HepG2 (cell line): ENCODE measurements around the gene SIVA1. TPM values are rescaled to one million over a fixed set of nuclear protein-coding genes. Genes with fewer than 3 reads are reported as not detected.

ENCODE experiments used
- IKZF4 ChIP-seq: sonication (generic); formaldehyde crosslinking; IDR thresholded peaks from 2 replicates; pipeline ENCODE4 v1.5.1; 2020; ENCODE audit warnings: borderline replicate concordance, mild to moderate bottlenecking, low read depth, missing genetic modification reagents; ENCODE audit errors: not compliant biosample characterization
- ISL2 ChIP-seq: sonication (generic); formaldehyde crosslinking; IDR thresholded peaks from 2 replicates; pipeline ENCODE4 v1.5.0; 2020; ENCODE audit warnings: missing genetic modification reagents
- KLF16 ChIP-seq, 2 experiments: sonication (generic) in 1 of 2; formaldehyde crosslinking in 1 of 2; IDR thresholded peaks; 2 replicates each; pipeline versions ENCODE4 v1.6.1 to v1.8.0; 2016 to 2023; ENCODE audit warnings: missing genetic modification reagents in 2 of 2, missing compliant biosample characterization in 1 of 2
- KLF6 ChIP-seq: IDR thresholded peaks from 2 replicates; pipeline ENCODE4 v1.8.0; 2016; ENCODE audit warnings: missing biosample characterization, missing genetic modification reagents
- PTBP1 ChIP-seq: fragments of 200-400 bp; formaldehyde crosslinking; IDR thresholded peaks from 2 replicates; pipeline ENCODE4 v1.6.1; 2018; ENCODE audit warnings: low read length, low read depth; ENCODE audit not compliant: poor library complexity, severe bottlenecking
- RAD51 ChIP-seq: fragments of 450-650 bp; IDR thresholded peaks from 2 replicates; pipeline ENCODE4 v1.6.1; 2016; ENCODE audit warnings: borderline replicate concordance
- SIN3B ChIP-seq: fragments of 150-350 bp; IDR thresholded peaks from 2 replicates; pipeline ENCODE4 v1.6.1; 2014; ENCODE audit warnings: low read length
- SMARCC2 ChIP-seq: fragments of 450-650 bp; IDR thresholded peaks from 2 replicates; pipeline ENCODE4 v1.6.1; 2017; ENCODE audit warnings: antibody characterized with exemption, mild to moderate bottlenecking
- ZMYM3 ChIP-seq: sonication (generic); formaldehyde crosslinking; IDR thresholded peaks from 2 replicates; pipeline ENCODE4 v1.5.1; 2020; ENCODE audit warnings: mild to moderate bottlenecking, missing genetic modification reagents
- ZNF180 ChIP-seq: sonication (generic); formaldehyde crosslinking; IDR thresholded peaks from 2 replicates; pipeline ENCODE4 v1.4.0; 2020; ENCODE audit warnings: low read depth, missing genetic modification reagents, borderline replicate concordance
- ZNF766 ChIP-seq: sonication (generic); formaldehyde crosslinking; IDR thresholded peaks from 2 replicates; pipeline ENCODE4 v1.5.0; 2020; ENCODE audit warnings: missing genetic modification reagents, borderline replicate concordance
- ZNF782 ChIP-seq: sonication (generic); formaldehyde crosslinking; IDR thresholded peaks from 2 replicates; pipeline ENCODE4 v1.4.0; 2020; ENCODE audit warnings: missing genetic modification reagents, mild to moderate bottlenecking, borderline replicate concordance
- polyA plus RNA-seq, 8 experiments: library from polyadenylated mRNA; depleted of rRNA in 3 of 8; stranded (reverse) in 7 of 8; unstranded in 1 of 8; fragments of >200 nt; fragmentation: Illumina TruSeq in 4 of 8; extraction: Trizol in 4 of 8; gene quantifications; 2 replicates each; pipeline versions ENCODE4 v1.2.1 to v1.2.3, GENCODE V29; 2011 to 2016; ENCODE audit warnings: low read depth in 4 of 8, missing spikeins in 1 of 8, mixed read lengths in 1 of 8; ENCODE audit not compliant: insufficient read depth in 1 of 8
- total RNA-seq, 5 experiments: library from RNA; depleted of rRNA; stranded (reverse); fragments of >200 nt; fragmentation: Illumina TruSeq; extraction: Trizol; gene quantifications; 2 replicates each; pipeline ENCODE4 v1.2.3, GENCODE V29; 2016; ENCODE audit warnings: low read depth in 1 of 5
- TF ChIP-seq, protein P1 (sequence below): sonication (generic); formaldehyde crosslinking; IDR thresholded peaks from 2 replicates; pipeline ENCODE4 v1.9.0; 2021; ENCODE audit warnings: mild to moderate bottlenecking, missing genetic modification reagents
- TF ChIP-seq, protein P2 (sequence below): sonication (generic); formaldehyde crosslinking; conservative IDR thresholded peaks from 2 replicates; pipeline ENCODE4 v1.4.0; 2020; ENCODE audit warnings: missing genetic modification reagents
- TF ChIP-seq, protein P3 (sequence below): sonication (generic); formaldehyde crosslinking; IDR thresholded peaks from 2 replicates; pipeline ENCODE4 v1.8.1; 2023; ENCODE audit warnings: mild to moderate bottlenecking, inconsistent platforms, moderate library complexity, missing genetic modification reagents, borderline replicate concordance

SIVA1 gene
- total and polyA plus RNA-seq, 2 of the 13 experiments (the other 11 are each of a cell fraction or from before 2014, with no cell fraction given): 123 to 186 TPM

DNA sequence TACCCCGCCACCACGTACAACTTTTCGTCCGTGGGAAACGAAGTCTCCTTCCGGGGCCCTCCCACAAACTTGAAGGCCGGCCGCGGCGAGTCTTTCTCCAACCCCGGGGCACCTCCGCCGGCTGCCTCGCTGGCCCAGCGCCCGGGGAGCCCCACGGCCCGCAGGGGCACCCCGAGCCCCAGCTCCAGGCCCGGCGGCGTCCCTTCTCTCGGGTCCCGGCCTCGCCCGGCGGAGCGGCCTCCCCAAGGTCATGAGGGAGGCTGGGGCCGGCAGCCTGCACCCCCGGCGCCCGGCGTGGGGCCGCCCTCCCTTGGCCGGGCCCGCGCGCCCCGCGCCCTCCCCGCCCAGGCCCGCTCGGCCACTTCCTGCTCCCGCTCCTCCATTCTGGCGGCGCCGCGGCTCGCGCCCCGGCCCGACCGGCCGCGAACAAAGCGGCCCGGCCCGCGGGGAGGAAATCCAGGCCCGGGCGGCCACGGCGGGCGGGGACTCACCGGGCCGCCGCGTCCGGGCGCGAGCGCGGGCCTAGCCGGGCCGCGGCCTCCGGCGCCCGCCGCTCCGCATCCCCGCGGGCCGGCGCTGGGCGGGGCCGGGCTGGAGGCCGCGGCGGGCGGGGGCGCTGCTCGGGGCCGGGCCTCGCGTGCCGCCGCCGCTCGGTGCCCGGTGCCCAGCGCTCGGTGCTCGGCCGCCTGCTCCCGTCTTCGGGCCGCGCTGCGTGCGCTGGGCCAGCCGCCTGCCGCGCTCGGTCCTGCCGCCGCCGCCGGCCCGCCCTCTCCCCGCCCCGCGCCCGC is 42.2 kb downstream of the SIVA1 start, which contains the start of gene AKT1 (continued):
- TF ChIP-seq, protein P1, sequence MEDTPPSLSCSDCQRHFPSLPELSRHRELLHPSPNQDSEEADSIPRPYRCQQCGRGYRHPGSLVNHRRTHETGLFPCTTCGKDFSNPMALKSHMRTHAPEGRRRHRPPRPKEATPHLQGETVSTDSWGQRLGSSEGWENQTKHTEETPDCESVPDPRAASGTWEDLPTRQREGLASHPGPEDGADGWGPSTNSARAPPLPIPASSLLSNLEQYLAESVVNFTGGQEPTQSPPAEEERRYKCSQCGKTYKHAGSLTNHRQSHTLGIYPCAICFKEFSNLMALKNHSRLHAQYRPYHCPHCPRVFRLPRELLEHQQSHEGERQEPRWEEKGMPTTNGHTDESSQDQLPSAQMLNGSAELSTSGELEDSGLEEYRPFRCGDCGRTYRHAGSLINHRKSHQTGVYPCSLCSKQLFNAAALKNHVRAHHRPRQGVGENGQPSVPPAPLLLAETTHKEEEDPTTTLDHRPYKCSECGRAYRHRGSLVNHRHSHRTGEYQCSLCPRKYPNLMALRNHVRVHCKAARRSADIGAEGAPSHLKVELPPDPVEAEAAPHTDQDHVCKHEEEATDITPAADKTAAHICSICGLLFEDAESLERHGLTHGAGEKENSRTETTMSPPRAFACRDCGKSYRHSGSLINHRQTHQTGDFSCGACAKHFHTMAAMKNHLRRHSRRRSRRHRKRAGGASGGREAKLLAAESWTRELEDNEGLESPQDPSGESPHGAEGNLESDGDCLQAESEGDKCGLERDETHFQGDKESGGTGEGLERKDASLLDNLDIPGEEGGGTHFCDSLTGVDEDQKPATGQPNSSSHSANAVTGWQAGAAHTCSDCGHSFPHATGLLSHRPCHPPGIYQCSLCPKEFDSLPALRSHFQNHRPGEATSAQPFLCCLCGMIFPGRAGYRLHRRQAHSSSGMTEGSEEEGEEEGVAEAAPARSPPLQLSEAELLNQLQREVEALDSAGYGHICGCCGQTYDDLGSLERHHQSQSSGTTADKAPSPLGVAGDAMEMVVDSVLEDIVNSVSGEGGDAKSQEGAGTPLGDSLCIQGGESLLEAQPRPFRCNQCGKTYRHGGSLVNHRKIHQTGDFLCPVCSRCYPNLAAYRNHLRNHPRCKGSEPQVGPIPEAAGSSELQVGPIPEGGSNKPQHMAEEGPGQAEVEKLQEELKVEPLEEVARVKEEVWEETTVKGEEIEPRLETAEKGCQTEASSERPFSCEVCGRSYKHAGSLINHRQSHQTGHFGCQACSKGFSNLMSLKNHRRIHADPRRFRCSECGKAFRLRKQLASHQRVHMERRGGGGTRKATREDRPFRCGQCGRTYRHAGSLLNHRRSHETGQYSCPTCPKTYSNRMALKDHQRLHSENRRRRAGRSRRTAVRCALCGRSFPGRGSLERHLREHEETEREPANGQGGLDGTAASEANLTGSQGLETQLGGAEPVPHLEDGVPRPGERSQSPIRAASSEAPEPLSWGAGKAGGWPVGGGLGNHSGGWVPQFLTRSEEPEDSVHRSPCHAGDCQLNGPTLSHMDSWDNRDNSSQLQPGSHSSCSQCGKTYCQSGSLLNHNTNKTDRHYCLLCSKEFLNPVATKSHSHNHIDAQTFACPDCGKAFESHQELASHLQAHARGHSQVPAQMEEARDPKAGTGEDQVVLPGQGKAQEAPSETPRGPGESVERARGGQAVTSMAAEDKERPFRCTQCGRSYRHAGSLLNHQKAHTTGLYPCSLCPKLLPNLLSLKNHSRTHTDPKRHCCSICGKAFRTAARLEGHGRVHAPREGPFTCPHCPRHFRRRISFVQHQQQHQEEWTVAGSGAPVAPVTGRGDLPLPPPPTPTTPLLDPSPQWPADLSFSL (CRISPR knock-in tag): no peak
- TF ChIP-seq ISL2 (CRISPR knock-in tag) (no peak), ZNF180 (CRISPR knock-in tag) (no peak), ZMYM3 (CRISPR knock-in tag) (no peak), IKZF4 (CRISPR knock-in tag) (peak; percentile 13), KLF6 (CRISPR knock-in tag) (no peak), KLF16 (CRISPR knock-in tag; IDR thresholded peaks at IDR 0.05) (no peak), SMARCC2 (no peak), PTBP1 (no peak), ZNF782 (CRISPR knock-in tag) (no peak), SIN3B (no peak), RAD51 (no peak), ZNF766 (0 out of 2 replicates have a peak, but pooled peaks have one; percentile 67)
- TF ChIP-seq, protein P2, sequence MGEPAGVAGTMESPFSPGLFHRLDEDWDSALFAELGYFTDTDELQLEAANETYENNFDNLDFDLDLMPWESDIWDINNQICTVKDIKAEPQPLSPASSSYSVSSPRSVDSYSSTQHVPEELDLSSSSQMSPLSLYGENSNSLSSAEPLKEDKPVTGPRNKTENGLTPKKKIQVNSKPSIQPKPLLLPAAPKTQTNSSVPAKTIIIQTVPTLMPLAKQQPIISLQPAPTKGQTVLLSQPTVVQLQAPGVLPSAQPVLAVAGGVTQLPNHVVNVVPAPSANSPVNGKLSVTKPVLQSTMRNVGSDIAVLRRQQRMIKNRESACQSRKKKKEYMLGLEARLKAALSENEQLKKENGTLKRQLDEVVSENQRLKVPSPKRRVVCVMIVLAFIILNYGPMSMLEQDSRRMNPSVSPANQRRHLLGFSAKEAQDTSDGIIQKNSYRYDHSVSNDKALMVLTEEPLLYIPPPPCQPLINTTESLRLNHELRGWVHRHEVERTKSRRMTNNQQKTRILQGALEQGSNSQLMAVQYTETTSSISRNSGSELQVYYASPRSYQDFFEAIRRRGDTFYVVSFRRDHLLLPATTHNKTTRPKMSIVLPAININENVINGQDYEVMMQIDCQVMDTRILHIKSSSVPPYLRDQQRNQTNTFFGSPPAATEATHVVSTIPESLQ (CRISPR knock-in tag): no peak
- TF ChIP-seq, protein P3, sequence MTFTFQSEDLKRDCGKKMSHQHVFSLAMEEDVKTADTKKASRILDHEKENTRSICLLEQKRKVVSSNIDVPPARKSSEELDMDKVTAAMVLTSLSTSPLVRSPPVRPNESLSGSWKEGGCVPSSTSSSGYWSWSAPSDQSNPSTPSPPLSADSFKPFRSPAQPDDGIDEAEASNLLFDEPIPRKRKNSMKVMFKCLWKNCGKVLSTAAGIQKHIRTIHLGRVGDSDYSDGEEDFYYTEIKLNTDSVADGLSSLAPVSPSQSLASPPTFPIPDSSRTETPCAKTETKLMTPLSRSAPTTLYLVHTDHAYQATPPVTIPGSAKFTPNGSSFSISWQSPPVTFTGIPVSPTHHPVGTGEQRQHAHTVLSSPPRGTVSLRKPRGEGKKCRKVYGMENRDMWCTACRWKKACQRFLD (CRISPR knock-in tag): no peak
